GM19099 (cell line): Measurements from ENCODE around the gene SPEM3.

Experiments used
- POLR2A ChIP-seq: IDR thresholded peaks from 3 replicates; pipeline ENCODE4 v1.6.1; 2011; ENCODE audit warnings: low read depth; ENCODE audit not compliant: insufficient read length; ENCODE audit errors: extremely low read depth

Gene SPEM3

GRCh38 chr17:7393613-7394451 is 34.8 kb upstream of the SPEM3 start:
- peak; percentile 53 for TF ChIP-seq POLR2A

- peak; percentile 75 for TF ChIP-seq POLR2A
These were observed 34.0 kb upstream of the SPEM3 start, which contains the start of gene PLSCR3 for GRCh38 chr17:7394452-7395191. Gene PLSCR3 (minus strand): TSS chr17:7394525. CDS start chr17:7394110, 415 bp downstream.

DNA sequence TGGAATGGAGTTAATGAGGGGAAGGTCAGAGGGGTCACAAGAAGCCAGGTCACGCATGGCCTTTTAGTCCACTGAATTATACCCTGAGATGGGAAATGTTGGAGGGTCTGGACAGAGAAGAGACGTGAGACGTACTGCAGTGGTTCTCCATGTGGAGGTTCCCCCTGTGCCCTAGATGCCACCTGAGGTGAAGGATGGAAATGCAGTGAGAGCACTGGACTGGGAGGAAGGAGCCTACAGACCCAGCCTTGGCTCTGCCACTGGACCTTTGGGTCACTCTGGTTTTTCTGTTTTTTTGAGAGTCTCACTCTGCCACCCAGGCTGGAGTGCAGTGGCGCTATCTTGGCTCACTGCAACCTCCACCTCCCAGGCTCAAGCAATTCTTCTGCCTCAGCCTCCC is 32.5 kb upstream of the SPEM3 start:
- TF ChIP-seq POLR2A, result no peak

- TF ChIP-seq POLR2A, result no peak
These were observed 30.0 kb upstream of the SPEM3 start for GRCh38 chr17:7398612-7399011.

DNA sequence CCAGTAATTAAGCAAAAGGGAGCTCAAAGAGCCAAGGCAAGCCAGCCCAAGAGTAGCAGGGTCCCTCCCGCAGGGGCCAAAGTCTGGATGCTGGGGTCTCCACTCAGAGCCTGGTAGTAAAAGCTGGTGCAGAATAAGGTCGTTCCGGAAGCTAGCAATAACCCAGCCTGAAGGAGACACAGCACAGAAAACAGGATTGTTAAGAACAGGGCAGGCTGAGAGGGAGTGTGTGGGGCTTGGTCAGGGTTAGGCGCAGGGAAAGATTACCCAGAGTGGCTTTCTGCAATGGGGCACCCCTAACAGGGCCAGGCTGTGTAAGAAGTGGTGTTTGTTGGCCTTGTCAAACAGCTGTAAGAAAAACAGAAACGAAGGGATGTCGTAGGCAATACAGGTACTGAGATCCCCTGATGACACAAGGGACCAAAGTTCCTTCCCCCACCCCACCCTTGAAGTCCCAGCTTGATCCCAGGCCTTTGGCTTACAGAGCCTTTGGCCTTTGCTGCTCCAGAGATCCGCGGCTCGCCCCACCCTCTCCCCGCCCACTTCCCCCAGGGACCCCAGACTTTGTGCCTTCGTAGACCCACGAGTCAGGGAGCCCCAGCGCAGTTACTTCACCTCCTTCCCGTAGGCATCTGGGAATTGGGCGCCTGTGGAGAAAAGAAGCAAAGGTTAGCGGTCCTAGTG is 25.5 kb upstream of the SPEM3 start:
- no peak for TF ChIP-seq POLR2A

GRCh38 chr17:7403727-7403976 is 25.0 kb upstream of the SPEM3 start:
- TF ChIP-seq POLR2A, result no peak

DNA sequence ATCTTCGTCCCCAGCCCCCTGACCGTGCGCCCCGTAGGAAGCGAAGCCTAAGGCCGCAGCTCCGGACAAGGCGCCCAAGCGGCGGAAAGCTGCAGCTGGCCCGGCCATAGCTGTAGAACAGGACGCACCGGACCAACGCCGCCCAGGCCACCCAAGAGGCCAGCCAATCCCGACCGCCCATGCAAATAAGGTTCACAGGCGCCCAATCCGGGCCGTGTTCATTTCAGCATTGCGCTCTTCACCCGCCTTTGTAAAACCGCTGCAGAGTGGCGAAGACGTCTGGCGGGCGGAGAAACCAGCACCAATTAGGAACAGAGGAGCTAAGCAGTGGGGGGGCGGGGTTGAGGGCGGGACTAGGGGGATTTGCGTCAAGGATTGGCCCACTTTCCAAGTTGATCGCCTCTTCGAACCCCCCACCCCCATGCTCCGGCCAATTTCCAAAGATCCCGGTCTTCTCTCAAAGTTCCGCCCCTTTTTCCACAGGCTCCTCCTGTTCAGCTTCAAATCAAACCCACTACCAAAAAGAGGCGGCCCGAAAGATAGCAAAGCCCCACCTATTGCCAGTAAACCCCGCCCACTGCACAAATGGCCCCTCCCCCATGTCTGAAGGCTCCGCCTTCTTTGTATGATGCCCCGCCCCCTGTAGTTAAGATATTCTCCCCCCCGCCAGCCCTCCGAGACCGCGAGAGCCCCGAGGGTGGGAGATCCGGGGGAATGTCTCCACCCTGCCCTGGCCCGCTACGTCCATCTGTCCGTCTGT is 24.5 kb upstream of the SPEM3 start, which contains the start of gene TMEM256:
TSS of gene TMEM256 (minus strand) at position 121 of the 760 bp plus-strand sequence. CDS start at position 108, 13 bp downstream.
- peak; percentile 96 for TF ChIP-seq POLR2A

- no peak for TF ChIP-seq POLR2A
These were observed 23.8 kb upstream of the SPEM3 start for GRCh38 chr17:7404737-7405349.

DNA sequence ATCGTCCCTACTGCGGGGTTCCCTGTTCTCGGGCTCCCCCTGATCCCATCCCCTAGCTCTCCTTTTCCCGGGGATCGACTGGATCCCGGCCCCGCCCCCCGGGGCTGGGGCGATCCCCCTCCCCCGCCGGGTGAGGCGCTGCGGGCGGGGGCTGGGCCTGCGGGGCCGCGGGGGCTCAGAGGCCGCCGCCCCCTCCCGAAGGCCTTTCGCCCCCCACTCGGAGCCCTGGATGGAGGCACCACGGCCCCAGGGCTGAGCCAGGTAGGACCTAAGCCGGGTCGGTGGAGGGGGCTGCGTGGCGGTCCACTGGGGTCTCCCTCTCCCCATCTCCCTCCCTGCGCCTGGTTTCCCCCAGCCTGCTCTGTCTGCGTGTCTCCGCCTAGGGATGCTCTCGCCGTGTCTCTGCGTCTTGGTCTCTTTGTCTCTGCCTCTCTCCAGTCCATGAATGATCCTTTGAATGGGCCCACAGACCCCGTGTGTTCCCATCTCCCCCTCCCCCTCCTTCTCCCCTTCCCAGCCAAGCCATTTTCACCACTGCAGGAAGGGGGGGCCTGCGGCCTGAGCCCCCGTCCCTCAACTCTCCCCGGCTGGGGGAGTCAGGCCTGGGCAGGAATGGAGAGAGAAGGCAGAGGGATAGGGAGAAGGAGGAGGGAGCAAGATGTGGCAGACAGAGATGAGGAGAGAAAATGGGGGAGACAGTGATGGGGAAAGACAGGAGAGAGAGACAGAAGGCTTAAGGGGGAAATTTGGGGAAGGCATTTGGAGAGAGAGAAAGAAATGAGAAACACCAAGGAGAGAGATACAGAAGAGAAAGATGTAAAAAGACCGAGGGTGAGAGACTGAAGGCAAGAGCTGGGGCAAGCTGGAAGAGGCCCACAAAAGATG is 23.1 kb upstream of the SPEM3 start:
- TF ChIP-seq POLR2A, result no peak

DNA sequence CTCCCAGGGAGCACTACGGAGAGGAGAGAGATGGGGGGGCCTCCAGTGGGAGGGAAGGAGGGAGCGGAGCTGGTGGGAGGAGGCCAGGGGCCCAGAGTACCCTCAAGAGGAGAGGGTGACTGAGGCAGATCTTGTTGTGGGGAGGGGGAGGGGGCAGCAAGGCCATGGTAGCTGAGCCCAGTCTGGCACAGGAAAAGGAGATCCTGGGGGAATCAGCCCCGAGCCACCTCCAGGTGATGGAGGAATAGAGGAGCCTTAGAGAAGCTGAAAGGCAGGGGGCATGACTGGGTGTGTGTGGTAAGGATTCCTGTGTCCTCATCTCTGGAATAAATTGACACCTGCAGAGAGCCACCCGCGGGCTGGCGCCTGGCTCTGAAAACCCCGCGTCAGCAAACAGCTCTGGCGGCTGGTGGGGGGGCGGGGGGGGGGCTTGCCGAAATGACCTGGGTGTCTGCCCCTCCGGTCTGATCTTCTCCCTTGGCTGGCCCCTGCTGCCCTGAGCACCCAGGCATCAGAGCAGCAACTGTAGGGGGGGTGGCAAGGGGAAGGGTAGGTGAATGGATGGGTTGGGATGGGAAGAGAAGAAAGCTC is 22.3 kb upstream of the SPEM3 start:
- no peak for TF ChIP-seq POLR2A

- no peak for TF ChIP-seq POLR2A
These were observed 21.6 kb upstream of the SPEM3 start for GRCh38 chr17:7407082-7407481.

GRCh38 chr17:7407485-7408251 is 21.0 kb upstream of the SPEM3 start, which contains the start of gene NLGN2:
Gene NLGN2 (plus strand): TSS chr17:7407845. CDS start chr17:7408256, 411 bp downstream.
- TF ChIP-seq POLR2A, result no peak

- TF ChIP-seq POLR2A, result no peak
These were observed 20.4 kb upstream of the SPEM3 start for GRCh38 chr17:7408252-7408727.

DNA sequence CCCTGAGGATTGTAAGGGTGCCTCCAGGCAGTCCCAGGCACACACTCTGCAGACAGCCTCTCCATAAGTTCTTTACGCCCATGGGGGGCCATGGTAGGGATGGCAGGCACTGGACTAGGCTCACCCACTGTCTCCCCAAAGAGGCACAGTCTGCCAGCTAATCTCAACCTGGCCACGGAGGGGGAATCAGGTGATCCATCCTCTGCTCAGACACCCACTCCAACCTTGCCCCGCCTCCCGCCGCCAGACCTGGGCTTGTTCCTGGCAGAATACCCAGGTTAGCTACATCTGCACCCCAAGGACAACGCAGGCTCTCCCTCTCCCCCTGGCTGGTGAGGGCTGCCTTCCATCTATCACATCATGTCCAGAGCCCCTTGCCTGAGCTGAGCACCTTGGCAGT is 19.8 kb upstream of the SPEM3 start:
- TF ChIP-seq POLR2A, result no peak
